GM21786 (cell line): ENCODE results near the gene IL17RB.

Experiments
- ATAC-seq: cut with Tn5 transposase; IDR thresholded peaks from one replicate; pipeline ENCODE4 v1.9.1; 2021; ENCODE audit not compliant: unreplicated experiment

Gene IL17RB

DNA sequence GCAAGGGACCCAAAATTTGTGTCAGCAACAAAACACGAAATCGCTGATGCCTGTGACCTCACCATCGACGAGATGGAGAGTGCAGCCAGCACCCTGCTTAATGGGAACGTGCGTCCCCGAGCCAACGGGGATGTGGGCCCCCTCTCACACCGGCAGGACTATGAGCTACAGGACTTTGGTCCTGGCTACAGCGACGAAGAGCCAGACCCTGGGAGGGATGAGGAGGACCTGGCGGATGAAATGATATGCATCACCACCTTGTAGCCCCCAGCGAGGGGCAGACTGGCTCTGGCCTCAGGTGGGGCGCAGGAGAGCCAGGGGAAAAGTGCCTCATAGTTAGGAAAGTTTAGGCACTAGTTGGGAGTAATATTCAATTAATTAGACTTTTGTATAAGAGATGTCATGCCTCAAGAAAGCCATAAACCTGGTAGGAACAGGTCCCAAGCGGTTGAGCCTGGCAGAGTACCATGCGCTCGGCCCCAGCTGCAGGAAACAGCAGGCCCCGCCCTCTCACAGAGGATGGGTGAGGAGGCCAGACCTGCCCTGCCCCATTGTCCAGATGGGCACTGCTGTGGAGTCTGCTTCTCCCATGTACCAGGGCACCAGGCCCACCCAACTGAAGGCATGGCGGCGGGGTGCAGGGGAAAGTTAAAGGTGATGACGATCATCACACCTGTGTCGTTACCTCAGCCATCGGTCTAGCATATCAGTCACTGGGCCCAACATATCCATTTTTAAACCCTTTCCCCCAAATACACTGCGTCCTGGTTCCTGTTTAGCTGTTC, 35.0 kb upstream of the IL17RB start:
- ATAC-seq, result no peak

DNA sequence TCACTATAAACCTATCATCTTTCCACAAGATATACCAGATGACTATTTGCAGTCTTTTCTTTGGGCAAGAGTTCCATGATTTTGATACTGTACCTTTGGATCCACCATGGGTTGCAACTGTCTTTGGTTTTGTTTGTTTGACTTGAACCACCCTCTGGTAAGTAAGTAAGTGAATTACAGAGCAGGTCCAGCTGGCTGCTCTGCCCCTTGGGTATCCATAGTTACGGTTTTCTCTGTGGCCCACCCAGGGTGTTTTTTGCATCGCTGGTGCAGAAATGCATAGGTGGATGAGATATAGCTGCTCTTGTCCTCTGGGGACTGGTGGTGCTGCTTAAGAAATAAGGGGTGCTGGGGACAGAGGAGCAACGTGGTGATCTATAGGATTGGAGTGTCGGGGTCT, 33.9 kb upstream of the IL17RB start:
- no peak for ATAC-seq

- ATAC-seq, result no peak
Measured at GRCh38 chr3:53813229-53813628, 33.1 kb upstream of the IL17RB start.

DNA sequence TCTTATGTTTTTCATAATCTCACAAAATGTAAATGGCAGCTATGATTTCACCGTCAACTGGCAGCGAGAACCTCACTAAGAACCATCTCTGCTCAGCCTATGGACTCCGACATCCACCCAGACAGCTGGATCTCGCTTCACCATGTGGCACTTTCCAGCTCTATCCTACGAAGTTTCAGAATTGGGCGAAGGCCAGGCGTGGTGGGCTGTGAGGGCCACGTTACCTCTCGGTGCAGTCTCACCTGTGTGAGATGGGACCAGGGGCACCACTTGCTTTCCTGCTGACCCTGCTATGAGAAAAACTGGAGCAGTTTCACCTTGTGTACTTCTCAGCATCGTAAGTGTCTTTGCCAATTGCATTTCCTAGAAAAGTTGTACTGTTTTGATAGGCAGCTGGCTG, 32.5 kb upstream of the IL17RB start:
- ATAC-seq, result no peak

DNA sequence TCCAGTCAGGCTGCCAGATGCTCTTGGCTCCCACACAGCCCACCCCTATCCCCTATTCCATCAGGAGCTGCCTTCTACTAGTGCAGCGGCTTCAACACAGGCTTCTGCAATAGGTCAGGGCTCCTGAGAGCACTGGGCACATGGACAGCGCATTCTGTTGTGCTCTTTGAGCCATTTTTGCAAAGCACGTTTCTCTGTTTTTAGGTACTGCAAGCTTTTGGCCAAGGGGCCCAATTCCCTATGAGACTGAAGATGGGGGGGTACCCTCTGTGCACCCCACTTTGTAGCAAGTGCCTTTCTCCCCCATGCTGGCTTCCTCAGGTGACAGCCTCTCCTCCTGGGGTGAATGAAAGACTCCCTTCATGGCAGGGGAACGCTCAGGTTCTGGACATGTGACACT, 31.3 kb upstream of the IL17RB start:
- ATAC-seq, result no peak

GRCh38 chr3:53815651-53816050, 30.7 kb upstream of the IL17RB start:
- ATAC-seq, result no peak

DNA sequence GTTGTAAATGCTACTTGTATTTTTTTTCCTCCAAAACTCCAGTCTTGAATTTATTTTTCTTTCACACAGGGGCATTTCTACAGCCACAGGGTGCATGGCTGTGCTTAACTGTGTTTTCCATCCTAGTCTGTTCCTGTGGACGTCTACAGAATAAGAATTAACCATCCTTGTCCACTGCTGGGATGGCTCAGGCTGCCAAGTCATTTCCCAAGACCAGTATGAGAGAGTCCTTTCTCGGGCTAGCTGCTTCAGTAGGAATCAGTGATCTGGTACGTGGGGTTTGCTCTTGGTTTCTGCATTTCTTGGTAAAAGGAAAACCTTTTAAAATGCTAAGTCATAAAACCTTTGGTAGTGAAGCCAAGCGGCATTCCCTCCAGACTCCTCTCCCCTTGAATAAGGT, 29.9 kb upstream of the IL17RB start:
- ATAC-seq, result no peak

- no peak for ATAC-seq
Measured at GRCh38 chr3:53817211-53817610, 29.2 kb upstream of the IL17RB start.

GRCh38 chr3:53817809-53818208, 28.6 kb upstream of the IL17RB start:
- no peak for ATAC-seq

- ATAC-seq, result no peak
Measured at GRCh38 chr3:53818221-53819162, 27.9 kb upstream of the IL17RB start.

DNA sequence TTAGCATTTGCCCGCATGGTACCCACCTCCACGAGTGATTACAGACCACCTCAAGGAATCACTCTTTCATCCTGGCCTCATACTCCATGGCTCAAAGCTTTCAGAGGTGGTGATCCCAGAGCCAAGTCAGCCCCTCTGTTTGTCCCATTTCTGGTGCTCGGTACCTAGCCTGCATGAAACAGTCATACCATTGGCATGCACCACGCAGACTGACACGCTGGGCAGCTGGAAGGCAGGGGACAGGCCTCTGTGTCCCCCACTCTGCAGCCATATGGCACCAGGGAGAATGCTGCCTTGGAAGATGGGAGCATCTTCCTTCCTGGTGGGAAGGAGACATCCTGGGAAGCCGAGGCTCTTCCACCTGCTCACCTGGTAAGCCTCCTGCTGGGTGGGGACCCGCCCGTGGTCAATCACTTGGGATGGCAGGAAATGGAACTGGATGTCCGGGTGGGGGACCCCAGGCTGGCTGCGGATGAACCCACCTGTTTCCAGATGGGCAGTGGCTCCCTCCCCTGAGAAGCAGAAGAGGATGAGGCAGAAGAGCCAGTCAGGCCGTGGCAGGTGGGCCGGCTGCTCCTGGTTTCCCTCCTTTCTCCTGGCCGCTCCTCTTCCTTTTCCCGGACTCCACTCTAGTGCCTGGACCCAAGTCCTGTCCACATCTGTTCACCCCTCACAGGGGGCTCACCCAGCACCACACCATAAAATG, 27.1 kb upstream of the IL17RB start:
- no peak for ATAC-seq

DNA sequence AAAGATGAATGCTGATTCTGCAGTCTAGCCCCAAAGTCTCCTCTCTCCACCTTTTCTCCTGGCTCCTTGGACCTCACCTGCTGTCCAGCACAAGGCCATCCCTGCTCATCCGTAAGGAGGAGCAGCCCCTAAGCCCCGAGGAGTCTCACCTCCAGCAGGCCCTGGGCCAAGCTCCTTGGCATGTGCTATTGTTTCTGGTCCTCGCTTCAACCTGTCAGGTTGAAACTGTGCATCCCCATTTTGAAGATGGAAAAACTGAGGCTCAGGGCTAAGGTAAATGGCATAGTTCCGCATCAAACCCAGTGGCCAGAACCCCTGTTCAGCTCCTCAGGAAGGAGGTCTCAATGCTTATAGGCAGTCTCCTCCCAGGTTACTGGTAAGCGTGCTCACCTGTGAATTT, 26.3 kb upstream of the IL17RB start:
- no peak for ATAC-seq

DNA sequence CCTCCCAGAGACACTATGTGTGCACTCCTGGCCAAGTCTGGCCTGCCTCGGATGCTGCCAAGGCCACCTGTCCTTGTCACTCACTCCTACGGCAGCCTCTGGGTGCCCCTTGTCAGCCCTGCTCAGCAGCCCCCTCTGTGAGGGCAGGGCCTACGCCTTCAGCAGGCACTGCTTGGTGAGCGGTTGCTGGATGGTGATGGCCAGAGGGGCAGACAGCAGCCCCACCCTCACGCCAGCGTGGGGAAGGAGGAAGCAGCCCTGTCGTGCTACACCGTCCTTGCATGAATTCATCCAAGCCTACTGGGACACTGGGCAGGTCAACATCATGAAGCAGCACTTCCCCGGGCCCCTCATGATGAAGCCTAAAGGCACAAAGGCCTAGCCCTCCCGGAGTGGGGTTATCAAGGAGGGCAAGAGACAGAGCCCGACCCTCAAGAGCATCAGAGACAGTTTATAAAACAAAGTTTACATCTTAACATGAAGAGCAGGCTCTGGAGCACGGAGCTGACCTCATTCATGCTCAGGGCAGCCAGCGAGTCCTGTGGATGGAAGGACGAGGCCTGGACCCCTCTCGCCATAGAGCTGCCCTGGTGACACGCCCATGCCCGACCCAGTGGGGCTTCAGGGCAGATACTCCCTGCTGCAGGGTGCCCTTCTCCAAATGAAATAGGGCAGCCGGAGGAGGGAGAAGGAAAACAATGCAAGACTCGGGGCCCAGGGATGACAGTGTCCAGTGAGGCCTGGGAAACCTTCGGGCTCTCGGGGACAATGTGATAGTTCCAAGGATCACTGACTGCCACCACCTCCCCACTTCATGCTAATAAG, 25.4 kb upstream of the IL17RB start:
- no peak for ATAC-seq

DNA sequence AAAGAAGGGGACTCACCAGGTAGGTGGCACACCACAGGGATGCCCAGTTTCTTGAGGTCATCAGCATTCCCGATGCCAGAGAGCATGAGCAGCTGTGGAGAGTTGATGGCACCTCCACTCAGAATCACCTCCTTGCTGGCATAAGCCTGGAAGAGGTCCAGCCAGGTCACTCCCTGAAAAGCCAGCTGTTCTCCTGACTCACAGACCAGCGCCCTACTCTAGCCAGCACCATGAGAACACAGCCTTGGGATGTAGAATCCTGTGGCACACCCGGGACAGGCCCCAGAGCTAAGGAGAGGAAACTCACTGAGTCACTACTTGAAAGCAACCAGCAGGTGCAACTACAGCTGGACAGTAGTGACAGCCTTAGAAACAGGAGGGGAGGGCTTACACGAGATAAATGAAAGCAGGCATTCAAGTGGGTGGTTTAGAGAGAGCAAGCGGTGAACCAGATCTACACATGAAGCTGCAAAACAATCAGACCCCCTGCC, 24.7 kb upstream of the IL17RB start:
- peak; percentile 67 for ATAC-seq

- ATAC-seq, result no peak
Measured at GRCh38 chr3:53822331-53822741, 24.0 kb upstream of the IL17RB start.

- ATAC-seq, result no peak
Measured at GRCh38 chr3:53823026-53823955, 23.1 kb upstream of the IL17RB start.

- no peak for ATAC-seq
Measured at GRCh38 chr3:53823956-53824657, 22.3 kb upstream of the IL17RB start.

DNA sequence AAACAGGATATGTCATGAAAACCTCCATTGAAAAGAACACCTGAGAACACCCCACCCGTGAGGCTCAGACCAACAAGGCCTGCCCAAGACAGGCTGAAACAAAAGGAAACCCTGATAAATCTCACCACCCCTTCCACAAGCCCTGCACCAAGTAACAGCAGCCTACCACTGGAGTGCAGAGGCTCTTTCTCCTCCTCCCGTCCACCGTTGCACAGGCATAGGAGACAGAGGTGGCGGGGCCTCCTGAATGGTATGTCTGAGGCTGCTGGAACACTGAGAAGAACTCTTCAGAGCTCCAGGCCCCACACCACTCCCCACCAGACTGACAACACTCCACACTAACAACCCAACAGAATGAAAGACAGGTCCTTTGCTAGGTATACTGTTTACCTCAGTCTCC, 21.6 kb upstream of the IL17RB start:
- ATAC-seq, result no peak

DNA sequence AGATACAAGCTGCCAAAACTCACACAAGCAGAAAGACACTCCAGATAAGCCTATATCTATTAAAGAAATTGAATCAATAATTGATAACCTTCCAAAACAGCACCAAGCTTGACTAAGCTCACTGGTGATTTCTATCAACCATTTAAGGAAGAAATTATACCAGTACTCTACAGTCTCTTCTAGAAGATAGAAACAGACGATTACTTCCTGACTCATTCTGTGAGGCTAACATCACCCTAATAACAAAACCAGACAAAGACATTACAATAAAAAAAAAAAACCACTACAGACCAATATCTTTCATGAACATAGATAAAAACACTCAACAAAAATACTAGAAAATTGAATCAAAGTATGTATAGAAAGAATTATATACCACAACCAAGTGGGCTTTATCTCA, 20.3 kb upstream of the IL17RB start:
- no peak for ATAC-seq
